CD4-positive, alpha-beta T cell treated with Interleukin-15 for 1 hour (primary cell): Measurements from ENCODE around the gene INPP5A.

Source experiments
- DNase-seq: peaks from one replicate; pipeline ENCODE4 v3.0.0-alpha.2; 2020

INPP5A gene

GRCh38 chr10:132602614-132603013, 65.0 kb downstream of the INPP5A start:
- no peak for DNase-seq

- no peak for DNase-seq
Measured at GRCh38 chr10:132603851-132604533, 66.4 kb downstream of the INPP5A start.

- DNase-seq, result no peak
Measured at GRCh38 chr10:132604686-132605085, 67.1 kb downstream of the INPP5A start.

- DNase-seq, result no peak
Measured at GRCh38 chr10:132605390-132605789, 67.8 kb downstream of the INPP5A start.

- DNase-seq, result no peak
Measured at GRCh38 chr10:132606031-132606491, 68.5 kb downstream of the INPP5A start.

GRCh38 chr10:132606536-132607316, 69.1 kb downstream of the INPP5A start:
- no peak for DNase-seq

- DNase-seq, result no peak
Measured at GRCh38 chr10:132607491-132607890, 69.9 kb downstream of the INPP5A start.

- no peak for DNase-seq
Measured at GRCh38 chr10:132607961-132608495, 70.4 kb downstream of the INPP5A start.

GRCh38 chr10:132608511-132609195, 71.1 kb downstream of the INPP5A start:
- DNase-seq, result no peak

- no peak for DNase-seq
Measured at GRCh38 chr10:132609211-132609610, 71.6 kb downstream of the INPP5A start.

- no peak for DNase-seq
Measured at GRCh38 chr10:132610071-132610701, 72.6 kb downstream of the INPP5A start.

- no peak for DNase-seq
Measured at GRCh38 chr10:132611026-132611910, 73.7 kb downstream of the INPP5A start.

- no peak for DNase-seq
Measured at GRCh38 chr10:132611986-132612385, 74.4 kb downstream of the INPP5A start.

GRCh38 chr10:132612571-132613504, 75.3 kb downstream of the INPP5A start:
- no peak for DNase-seq

- no peak for DNase-seq
Measured at GRCh38 chr10:132613566-132614348, 76.2 kb downstream of the INPP5A start.

GRCh38 chr10:132614431-132615340, 77.1 kb downstream of the INPP5A start:
- DNase-seq, result no peak

GRCh38 chr10:132615341-132616169, 78.0 kb downstream of the INPP5A start:
- no peak for DNase-seq
